Measurements from ENCODE around the gene IL1RAPL1. TPM values are rescaled to one million over a fixed set of nuclear protein-coding genes. Genes with fewer than 3 reads are reported as not detected.

The IL1RAPL1 gene
- total RNA-seq, 1 experiment from 2014 or later: not detected

DNA sequence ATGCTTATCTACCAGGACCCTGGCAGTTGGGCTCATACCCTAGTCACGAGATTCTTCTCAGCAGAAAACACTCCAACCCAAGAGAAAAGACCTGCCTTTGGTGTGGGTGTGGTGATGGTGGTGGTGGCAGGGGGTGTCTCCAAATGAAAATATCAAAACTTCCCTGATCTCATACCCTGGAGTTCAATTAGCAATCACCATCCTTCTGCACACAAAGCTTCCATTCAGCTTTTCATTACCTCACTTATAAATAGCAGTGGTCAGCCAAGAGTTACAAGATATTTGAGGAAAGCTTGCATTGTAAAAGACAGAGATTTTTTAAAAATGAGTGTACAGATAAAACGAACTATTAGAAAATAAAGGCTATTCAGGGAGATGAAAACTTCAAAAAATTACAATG lies 1047.3 kb downstream of the IL1RAPL1 start:
- Mint-ChIP-seq H3K36me3 (ENCODE audit: insufficient read depth, unreplicated experiment) (no peaks in the 10 kb centered on the region), H3K27me3 (ENCODE audit: insufficient read depth, unreplicated experiment) (peaks cover 27% of the 10 kb centered on the region), H3K4me3 (ENCODE audit: unreplicated experiment) (no peak overlapping the region), H3K4me1 (ENCODE audit: insufficient read depth, unreplicated experiment) (no peaks in the 10 kb centered on the region), H3K9me3 (ENCODE audit: unreplicated experiment) (no peaks in the 10 kb centered on the region), H3K27ac (ENCODE audit: low read depth, unreplicated experiment) (no peak overlapping the region)
- TF ChIP-seq, protein P1, sequence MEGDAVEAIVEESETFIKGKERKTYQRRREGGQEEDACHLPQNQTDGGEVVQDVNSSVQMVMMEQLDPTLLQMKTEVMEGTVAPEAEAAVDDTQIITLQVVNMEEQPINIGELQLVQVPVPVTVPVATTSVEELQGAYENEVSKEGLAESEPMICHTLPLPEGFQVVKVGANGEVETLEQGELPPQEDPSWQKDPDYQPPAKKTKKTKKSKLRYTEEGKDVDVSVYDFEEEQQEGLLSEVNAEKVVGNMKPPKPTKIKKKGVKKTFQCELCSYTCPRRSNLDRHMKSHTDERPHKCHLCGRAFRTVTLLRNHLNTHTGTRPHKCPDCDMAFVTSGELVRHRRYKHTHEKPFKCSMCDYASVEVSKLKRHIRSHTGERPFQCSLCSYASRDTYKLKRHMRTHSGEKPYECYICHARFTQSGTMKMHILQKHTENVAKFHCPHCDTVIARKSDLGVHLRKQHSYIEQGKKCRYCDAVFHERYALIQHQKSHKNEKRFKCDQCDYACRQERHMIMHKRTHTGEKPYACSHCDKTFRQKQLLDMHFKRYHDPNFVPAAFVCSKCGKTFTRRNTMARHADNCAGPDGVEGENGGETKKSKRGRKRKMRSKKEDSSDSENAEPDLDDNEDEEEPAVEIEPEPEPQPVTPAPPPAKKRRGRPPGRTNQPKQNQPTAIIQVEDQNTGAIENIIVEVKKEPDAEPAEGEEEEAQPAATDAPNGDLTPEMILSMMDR (IDR thresholded peaks at IDR 0.05; ENCODE audit: unreplicated experiment): no peak
- intact Hi-C loops (cut with micrococcal nuclease): no loop called here
- POLR2A ChIA-PET: no interaction called here
- no TSS peak for BruUV-seq (replicated peaks)
- no peak for DNase-seq (ENCODE audit: unreplicated experiment)
- CTCF ChIA-PET: no interaction called here

DNA sequence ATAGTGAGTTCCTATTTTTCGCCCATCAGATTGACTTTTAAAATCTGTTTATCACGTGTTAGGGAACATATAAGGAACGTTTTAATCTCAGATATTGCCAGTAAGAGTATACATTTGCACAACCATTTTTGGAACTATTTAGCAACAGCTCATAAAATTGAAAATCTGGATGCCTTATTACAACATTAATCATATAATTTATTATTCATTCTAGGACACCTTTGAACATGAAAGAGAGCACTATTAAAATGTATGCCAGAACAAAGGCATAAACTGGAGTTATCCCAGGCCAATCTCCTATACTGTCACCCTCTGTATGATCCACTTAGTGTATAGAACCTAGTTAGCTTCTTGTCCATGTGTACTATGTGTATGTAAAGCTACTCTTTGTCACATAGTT lies 1049.1 kb downstream of the IL1RAPL1 start:
- DNase-seq (ENCODE audit: unreplicated experiment): no peak
- no peak overlapping the region for H3K27ac Mint-ChIP-seq (ENCODE audit: low read depth, unreplicated experiment)
- H3K36me3 Mint-ChIP-seq (ENCODE audit: insufficient read depth, unreplicated experiment): no peaks in the 10 kb centered on the region
- CTCF ChIA-PET: no interaction called here
- intact Hi-C loops (cut with micrococcal nuclease): no loop called here
- POLR2A ChIA-PET: no interaction called here
- H3K4me3 Mint-ChIP-seq (ENCODE audit: unreplicated experiment): no peak overlapping the region
- BruUV-seq (replicated peaks): no TSS peak
- H3K4me1 Mint-ChIP-seq (ENCODE audit: insufficient read depth, unreplicated experiment): no peaks in the 10 kb centered on the region
- no peaks in the 10 kb centered on the region for H3K9me3 Mint-ChIP-seq (ENCODE audit: unreplicated experiment)
- TF ChIP-seq, protein P1 (IDR thresholded peaks at IDR 0.05; ENCODE audit: unreplicated experiment): no peak
- peaks cover 37% of the 10 kb centered on the region for H3K27me3 Mint-ChIP-seq (ENCODE audit: insufficient read depth, unreplicated experiment)

DNA sequence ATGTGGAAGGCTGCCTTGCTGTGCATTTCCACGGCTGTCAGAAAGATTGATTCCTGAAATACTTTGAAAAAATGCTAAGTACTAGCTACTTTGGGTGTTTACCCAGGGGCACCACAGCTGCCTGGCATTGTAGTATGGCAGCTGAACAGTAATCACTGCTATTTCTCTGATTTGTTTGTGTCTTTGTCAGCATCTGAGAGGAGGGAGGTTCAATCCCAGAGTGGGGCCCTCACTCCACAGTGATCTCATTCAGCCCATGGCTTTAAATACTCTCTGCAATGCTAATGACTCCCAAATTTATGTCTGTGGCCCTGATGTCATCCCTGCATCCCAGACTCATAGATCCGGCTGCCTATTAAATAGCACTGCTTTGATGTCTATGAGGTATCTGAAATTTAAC lies 1052.9 kb downstream of the IL1RAPL1 start:
- Mint-ChIP-seq H3K9me3 (ENCODE audit: unreplicated experiment) (no peaks in the 10 kb centered on the region), H3K27me3 (ENCODE audit: insufficient read depth, unreplicated experiment) (peaks cover 25% of the 10 kb centered on the region), H3K4me3 (ENCODE audit: unreplicated experiment) (no peak overlapping the region), H3K27ac (ENCODE audit: low read depth, unreplicated experiment) (no peak overlapping the region), H3K4me1 (ENCODE audit: insufficient read depth, unreplicated experiment) (no peaks in the 10 kb centered on the region), H3K36me3 (ENCODE audit: insufficient read depth, unreplicated experiment) (no peaks in the 10 kb centered on the region)
- BruUV-seq (replicated peaks): no TSS peak
- CTCF ChIA-PET: interaction anchor here (0.6 kb wide), 1 partner anchor 15 kb away, joined by 3 read pairs; no protein-coding TSS in a partner anchor
- TF ChIP-seq, protein P1 (IDR thresholded peaks at IDR 0.05; ENCODE audit: unreplicated experiment): no peak
- POLR2A ChIA-PET: no interaction called here
- intact Hi-C loops (cut with micrococcal nuclease): no loop called here
- no peak for DNase-seq (ENCODE audit: unreplicated experiment)

- POLR2A ChIA-PET: no interaction called here
- Mint-ChIP-seq H3K27ac (ENCODE audit: low read depth, unreplicated experiment) (no peak overlapping the region), H3K4me1 (ENCODE audit: insufficient read depth, unreplicated experiment) (no peaks in the 10 kb centered on the region), H3K9me3 (ENCODE audit: unreplicated experiment) (no peaks in the 10 kb centered on the region), H3K4me3 (ENCODE audit: unreplicated experiment) (no peak overlapping the region), H3K27me3 (ENCODE audit: insufficient read depth, unreplicated experiment) (peaks cover 26% of the 10 kb centered on the region), H3K36me3 (ENCODE audit: insufficient read depth, unreplicated experiment) (no peaks in the 10 kb centered on the region)
- TF ChIP-seq, protein P1 (IDR thresholded peaks at IDR 0.05; ENCODE audit: unreplicated experiment): no peak
- CTCF ChIA-PET: no interaction called here
- no TSS peak for BruUV-seq (replicated peaks)
- no peak for DNase-seq (ENCODE audit: unreplicated experiment)
- intact Hi-C loops (cut with micrococcal nuclease): no loop called here
Observed at GRCh38 chrX:29641461-29641860, 1054.2 kb downstream of the IL1RAPL1 start.

Measured in MCF 10A (cell line).